Stimulated activated CD4-positive, alpha-beta T cell treated with anti-CD3 and anti-CD28 coated beads, Interleukin-1b, Interleukin-23, amount 100 ng/mL, for 1 hour (primary cell): Measurements from ENCODE around the gene RBMS1.

ENCODE experiments used
- DNase-seq, 2 donors: peaks; one replicate each; pipeline ENCODE4 v3.0.0-alpha.2; 2020; ENCODE audit warnings: low read depth in 2 of 2

RBMS1 gene

DNA sequence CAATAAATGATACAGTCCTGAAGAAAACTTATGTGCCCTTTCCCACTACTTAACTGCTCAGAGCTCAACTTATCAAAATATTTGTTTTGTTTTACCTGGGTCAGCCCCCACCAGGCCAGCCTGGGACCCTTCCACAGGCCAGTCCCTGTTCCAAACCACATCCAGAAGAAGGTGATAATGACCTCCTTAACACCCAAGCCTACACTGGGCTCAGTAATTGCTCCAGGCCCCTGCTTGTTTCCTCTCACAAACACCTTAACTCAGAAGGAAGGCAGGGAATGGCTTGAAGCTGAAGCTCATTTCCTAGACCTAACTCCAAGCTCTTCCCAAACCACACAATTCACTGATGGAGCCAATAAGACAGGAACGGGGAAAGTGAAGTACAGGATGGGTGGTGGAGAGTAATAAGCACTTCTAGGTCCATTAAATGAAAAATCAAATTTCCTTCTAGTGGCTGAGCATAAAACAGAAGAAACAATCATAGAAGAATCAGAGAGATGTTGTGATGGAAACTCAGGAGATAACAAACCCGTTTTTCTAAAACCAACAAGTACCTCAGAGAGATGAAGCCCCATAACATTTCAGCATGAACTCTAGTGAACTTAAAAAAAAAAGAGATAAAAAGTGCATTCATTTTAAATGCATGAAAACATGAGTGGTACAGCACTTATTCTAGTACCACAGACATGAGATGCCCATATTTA, 160.1 kb downstream of the RBMS1 start:
- DNase-seq: no peak

DNA sequence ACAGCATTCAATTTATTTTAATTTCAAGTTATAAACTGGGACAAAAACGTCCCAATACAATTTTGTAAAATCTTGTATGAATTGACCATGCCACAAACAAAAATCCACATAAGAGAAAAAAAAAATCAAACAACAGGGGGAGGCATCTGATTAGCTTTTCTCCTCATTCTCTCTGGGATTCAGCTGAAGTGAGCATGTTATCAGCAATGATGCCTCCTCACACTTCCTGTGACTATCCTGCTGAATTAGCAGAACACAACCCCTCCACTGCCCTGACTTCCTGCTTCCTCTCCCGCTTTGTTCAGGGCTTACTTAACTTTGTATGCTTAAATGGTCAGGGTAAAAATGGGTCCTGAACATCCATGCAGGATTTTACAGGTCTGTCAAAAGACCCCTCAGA, 161.3 kb downstream of the RBMS1 start:
- DNase-seq: no peak

DNA sequence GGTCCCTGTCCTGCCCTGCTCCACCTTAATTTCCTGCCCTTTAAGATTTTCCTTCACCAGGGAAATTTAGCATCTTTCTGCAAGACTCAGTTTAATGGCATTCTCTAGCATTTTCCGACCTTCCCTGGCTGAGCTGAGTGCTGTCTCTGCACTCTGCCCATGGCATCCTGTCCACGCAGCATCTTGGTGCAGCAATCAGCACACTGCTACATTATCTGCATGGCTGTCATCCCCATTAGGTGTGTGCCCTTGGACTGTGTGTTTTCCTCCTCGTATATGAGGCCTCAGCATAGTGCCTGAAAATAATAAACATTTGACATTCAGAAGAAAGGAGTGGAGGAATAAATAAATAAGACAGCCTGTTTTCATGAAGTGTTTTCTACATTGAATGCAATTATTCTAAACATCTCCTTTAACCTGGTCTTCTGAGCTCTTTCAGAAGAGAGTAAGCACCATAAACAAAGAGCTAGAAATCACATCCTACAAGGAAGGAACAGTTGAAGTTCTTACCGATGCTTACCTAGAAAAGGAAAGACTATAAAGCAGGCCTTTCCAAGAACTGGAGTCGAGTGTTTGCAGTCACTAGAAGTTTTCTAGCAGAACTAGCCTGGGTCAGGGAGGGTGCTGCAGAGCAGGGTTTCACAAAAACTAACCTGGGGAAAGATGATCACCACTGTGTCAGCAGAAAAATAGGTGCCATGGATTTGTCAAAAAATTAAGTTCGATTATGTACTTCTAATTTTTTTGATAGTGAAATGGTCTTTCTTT, 162.2 kb downstream of the RBMS1 start:
- no peak for DNase-seq

DNA sequence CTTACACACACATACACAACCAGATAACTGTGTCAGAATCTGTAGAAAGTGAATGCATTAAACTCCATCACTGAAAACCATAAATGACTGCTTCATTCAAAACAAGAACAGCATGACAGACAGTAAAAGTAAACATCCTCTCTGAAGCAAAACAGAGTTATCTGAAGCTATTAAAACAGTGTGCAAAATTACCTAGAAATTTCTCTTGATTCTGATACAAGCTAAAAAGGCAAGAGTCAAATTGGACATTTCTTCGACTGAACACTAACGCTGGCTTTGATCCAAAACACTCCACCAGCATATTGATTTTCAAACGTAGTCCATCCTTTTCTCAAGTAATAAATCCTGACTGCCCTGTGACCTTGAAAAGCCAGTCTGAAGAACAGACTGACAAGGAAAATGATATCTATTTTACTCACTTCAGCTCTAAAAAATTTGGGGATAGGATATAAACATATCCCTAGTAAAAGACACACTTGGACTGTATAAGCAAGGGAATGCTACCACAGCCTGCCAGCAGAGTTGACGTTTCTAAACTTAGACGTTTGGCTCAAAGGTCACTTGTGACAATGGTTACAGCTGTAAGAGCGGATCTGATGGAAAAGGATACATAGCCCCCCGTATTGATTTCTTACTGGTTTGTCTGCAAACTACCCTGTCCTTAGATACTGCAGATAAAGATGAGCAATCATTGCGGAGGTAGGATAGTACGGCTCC, 164.6 kb downstream of the RBMS1 start:
- no peak for DNase-seq

DNA sequence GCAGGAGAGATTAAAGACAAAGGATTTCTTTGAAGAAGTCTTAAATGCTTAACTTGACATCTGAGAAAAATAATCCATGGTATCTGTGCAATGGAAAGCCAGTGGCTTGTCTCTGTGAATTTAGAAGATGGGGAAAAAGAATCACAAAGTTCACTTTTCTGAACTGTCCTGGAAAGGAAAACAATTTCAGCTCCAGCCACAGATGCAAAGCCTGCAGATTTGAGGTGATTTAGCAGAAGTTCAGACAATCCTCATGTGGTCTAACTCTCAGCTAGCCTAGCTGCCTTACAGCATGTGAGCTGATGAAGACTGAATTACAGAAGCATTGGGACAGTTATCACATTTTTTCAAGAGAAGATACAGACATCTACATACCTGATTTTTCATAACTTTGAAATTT, 166.8 kb downstream of the RBMS1 start:
- no peak for DNase-seq

DNA sequence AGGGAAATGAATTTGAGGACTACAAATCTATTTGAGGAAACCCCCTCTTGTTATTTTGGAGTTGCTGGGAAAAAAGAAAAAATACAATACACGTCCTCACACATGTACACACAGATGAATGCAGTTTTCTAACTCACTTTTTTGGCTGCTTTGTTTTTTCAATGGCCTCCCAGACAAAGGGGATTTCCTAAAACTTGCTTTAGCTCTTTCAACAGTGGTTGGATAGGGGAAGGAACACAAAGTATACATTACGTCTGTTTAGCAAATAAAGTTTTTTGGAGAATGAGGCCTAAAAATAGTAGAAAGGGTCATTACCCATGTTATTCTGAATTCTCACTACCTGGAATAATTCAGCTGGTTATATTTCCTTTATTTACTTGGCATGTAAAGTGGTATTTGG, 168.2 kb downstream of the RBMS1 start:
- no peak for DNase-seq

DNA sequence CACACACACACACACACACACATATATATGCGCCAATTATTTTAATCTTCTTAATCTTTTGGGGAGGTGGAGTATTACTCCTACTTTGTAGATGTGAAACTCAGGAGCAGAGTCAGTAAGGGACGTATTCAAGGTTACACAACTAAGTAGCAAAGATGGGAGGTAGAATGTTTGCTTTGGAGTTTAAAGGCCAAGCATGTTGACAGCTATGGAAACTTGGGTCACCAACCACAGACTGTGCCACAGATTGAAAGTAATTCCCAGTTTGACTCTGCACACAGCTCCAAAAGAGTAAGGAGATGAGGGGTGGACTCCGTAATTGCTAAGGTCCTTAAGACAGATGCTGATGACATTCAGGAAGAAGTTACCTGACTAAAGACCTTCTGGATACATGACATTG, 168.7 kb downstream of the RBMS1 start:
- DNase-seq: no peak

DNA sequence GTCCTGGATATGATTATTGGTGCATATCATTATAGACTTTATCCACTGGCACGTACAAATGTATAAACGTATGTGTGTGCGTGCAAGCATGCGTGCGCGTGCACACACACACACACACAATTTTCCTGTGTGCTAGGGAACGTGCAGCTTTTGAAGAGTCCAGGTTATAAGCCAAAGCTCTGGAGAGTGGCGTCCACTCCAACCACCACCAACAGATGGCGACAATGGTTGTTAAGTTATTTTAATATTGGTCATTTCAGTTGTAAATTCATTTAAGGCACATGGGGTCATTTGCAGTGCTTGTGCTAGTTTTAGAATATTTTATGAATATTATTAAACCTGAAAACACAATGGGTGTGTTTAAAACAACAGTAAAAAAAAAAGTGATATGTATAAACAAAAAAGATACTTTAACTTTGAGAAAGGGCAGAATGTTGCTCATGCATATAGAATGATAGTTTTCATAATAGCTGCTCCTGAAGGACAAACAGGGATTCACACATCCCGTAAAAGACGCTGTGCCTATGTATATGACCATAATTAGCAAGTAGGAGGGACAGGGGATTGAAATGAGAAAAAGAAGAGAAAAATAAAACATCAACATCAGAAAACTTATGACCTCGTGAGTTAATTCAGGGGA, 169.3 kb downstream of the RBMS1 start:
- DNase-seq: peak in 1 of 2 donors; percentile 33

DNA sequence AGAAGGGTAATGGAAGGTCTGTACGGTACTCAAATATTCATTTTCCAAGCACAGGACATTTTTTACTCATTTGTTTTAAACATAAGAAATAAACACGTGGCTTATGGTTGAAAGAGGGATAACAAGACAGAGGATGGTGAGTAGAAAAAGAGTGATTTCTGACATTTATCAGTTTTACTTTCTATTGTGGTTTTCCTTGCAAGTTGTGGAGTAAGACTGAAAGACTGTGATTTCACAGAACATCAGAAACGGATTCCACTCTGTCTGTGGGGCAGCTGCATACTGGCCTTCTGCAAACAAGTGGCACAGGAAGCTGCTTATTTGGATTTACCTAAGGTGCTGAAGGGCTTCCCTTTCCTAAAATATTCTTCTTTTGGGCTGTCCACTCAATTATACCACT, 171.3 kb downstream of the RBMS1 start:
- no peak for DNase-seq

DNA sequence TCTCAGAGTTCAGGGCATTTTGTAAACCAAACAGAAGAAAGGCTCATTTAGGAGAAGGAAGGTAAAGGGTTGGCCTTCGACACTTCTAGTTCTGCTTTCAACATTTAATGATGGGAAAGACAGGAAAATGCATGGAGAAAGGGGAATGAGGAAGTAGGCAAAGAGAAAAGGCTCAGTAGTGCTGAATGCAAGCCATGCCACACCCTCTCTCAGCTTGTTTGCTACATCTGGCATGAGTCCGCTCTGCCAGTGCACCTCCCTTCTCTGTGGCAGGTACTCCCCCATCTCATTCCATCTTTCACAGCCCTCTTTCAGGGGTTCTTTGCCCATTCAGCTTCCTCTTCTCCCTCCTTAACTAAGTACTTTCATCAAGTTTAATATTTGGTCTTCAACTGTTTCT, 172.6 kb downstream of the RBMS1 start:
- DNase-seq: no peak

DNA sequence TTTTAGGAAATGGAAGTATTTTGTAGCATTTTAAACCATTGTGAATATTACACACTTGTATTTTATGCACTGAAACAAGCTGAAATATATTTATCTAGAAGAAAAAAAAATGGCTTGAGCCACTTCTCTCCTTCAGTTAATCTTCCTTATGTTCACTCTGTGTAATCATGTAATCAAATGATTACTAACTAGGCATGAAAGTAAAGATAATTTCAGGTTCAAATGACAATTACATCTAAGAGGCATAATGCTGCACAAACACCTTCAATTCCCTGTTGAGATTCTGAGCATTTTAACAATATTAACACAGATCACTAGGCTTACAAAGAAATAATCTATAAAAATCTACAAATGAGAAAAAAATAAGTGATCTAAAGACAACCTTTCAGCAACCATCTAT, 173.9 kb downstream of the RBMS1 start:
- no peak for DNase-seq

DNA sequence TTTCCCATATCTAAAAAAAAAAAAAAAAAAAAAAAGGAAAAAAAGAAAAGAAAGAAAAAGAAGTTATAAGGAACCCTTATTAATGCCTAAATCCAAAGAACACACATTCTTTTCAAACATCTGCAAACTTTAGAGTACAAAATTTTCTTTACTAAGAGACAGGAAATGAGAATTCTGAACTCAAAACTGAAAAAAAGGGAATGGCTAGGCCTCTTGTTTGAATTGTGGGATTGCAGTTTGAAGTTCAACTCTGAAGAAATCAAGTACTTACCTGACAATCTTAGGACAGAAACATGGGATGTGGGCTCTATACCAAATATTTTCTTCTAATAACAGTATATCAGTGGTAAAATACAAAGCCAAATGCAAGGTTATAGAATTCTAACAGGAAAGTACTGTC, 175.4 kb downstream of the RBMS1 start:
- DNase-seq: no peak

DNA sequence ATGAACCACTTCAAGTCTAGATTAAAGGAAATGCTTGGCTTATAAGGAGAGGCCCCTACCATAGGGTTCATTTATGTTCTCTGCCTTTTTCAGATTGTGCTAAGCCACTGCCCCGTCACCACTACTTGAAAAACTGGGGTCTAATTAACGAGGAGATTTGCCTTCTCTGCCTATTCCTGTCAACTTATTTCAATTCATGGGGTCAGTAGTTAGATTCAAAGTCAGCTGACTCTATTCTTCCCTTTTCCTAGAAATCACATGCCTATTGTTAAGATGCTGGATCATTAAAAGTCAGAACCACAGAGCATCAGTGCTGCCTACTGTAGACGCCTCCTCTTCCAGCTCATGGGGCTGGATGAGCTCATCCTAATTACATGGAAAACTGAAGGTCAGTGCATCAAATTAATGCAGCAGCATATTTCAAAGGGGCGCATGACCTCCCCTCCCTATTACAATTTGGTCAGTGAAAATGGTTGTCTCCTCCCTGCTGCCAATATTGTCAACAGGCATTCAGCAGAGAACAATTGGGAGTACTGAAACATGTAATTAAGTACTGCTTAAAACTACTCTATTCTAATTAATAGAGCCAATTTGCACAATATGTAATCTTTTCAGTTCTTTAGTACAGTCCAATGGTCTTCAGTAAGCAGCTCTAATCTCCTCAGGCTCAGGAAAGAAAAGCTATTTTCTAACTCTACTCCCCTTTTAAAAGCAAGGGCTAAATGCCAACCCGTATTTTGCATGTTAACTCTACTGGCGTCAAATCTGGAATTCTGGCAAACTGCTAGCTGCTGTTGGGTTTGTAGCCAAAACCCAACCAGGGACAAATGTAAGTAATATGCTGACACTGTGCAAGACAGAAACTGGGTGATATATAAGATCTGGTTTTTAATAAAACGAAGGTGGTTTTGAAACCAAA, 176.2 kb downstream of the RBMS1 start:
- DNase-seq: no peak

DNA sequence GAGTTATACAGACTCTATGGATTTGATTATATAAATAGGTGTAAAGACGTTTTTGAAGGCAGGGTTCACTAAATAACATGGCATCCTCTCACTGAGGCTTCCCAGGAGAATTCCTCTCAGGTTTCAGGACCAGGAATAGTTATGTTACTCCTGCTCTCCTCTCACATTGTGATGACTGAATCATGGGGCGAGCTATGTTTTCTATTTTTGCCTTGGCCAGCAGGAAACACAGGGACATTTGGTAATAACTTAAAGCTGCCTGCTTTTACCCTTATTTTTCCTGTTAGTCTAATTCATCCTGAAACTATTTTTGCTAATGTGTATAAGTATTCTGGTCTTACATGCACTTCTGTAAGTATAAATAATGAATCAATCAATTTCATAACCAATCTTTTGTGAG, 178.3 kb downstream of the RBMS1 start:
- no peak for DNase-seq

DNA sequence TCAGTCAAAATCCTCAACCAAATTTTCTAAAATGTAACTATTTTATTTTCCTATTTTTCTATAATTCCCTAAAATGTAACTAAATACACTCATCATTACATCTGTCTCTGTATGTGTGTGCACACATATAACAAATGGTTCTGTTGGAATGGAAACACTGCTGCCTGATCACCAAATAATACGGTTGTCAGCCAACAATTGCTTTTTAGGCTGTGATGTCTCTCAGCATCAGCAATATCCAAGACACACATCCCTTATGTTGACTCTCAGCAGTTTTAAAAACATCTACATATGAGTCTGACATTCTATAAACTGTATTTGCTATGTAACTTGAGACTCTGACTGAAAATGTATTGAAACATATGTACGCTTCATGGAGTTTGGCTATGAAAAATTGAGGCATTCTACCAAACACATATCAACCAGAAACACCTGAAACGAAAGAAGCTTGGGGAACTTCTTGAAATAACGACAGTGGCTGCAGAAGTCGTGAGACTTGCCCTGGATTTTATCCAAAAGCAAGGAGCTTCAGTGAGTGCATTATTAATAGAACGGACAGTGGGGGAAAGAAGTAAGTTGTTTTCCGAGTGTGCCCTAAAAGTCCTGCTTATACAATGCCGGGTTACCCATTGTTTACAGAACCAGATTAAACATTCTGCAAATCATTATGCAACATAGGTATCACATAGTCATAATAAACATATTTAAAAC, 183.3 kb downstream of the RBMS1 start:
- DNase-seq: no peak

DNA sequence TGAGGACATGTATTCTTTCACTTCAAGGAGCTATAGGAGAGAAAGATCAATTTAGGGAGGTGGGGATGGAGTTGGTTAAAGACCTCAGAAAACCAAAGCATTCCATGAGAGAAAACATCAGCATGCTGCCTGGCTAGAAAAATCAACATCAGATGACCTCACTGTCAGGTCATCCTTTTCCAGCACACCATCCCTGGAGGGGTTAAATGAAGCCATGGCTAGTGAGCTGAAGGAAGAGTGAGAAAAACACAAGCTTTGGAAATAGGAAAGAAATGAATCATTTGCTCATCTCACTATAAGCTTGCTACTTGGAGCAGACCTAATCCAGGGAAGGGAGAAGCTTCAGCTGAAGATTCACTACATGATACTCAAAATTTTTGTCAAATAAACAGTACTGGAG, 184.0 kb downstream of the RBMS1 start:
- DNase-seq: no peak

DNA sequence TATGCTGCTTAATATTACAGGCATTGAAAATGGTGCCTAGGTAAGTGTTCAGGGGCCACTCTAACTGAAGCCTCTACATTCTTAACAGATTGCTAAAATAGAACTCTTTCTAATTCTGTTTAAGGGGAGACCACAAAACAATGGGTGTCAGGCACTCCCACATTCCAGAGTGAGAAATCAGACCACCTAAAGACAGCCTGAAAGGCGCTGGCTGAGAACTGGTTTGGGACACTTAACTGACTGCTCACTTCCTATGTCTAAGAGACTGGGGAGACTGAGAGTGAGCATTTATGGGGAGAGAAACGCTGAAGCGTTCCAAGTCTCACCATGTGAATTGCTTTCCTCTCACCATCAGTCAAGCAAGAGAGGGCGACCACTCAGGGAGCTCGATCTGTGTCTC, 184.7 kb downstream of the RBMS1 start:
- DNase-seq: no peak

DNA sequence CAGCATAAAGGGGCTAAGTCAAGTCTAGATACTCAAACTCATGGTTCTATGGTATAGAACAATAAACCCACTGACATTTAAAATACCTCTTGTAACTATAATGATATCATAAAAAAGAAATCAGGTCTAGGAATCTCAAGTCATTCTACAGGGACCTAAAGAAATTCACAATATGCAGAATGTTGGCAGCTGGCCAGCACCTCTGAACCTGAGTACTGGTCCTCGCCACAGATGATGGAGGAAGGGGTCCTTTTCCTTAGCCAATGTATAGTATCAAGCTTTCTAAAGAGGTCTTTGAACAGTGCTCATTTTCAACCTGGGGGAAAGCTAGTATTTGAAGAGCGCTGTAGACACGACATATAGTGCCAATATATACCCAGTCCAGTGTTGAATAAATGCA, 185.1 kb downstream of the RBMS1 start:
- no peak for DNase-seq

DNA sequence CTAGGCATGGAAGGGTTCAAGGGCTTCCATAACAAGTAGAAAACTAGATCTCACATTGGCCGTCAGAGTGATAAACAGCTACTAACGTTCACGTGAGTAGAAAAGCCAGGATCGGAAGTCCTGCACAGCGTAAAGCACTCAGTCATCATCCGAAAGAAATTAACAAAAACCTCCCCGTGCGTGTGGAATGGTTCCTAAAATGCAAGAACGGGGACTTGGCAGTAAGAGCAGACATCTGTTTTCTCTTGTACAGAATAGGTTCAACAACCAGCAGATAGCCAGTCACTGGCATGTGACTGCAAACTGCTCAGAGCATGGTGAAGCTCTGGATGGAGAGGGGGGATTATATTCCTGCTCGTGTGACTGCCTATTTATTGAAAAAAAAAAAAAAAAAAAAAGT, 186.6 kb downstream of the RBMS1 start:
- DNase-seq: no peak

DNA sequence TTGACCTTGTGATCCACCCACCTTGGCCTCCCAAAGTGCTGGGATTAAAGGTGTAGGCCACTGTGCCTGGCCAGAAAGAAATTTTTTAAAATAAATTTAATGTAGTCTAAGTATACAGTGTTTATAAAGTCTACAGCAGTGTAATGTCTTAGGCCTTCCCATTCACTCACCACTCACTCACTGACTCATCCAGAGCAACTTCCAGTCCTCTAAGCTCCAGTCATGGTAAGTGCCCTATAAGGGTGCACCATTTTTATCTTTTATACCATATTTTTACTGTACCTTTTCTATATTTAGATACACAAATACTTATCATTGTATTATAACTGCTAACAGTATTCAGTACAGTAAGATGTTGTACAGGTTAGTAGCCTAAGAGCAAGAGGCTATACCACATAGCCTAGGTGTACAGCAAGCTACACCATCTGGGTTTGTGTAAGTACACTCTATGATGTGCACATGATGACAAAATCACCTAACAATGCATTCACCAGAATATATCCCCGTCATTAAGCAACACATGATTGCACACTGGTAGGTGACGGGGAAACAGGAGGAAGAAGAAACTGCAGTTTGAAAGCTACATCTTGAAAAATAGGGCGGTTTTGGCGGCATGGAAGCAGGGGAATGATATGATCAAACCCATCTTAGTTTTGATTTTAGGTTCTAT, 188.4 kb downstream of the RBMS1 start:
- DNase-seq: no peak
